Endometrial microvascular endothelial cells (primary cell): ENCODE measurements around the gene SLC1A1. TPM values are rescaled to one million over a fixed set of nuclear protein-coding genes. Genes with fewer than 3 reads are reported as not detected.
"Not testable (repeated sequence)": the region's sequence is repeated elsewhere in the genome, so short reads cannot be mapped to it uniquely, and the experiment has no call there.

ENCODE experiments used
- in situ Hi-C: cut with HindIII; loops from 2 replicates; pipeline ENCODE4 v1.10.0; 2017; ENCODE audit warnings: low sequenced_read_pairs, low pct_unique_long_range_greater_than_20kb; ENCODE audit errors: inconsistent ontology term
- total RNA-seq: library from RNA; depleted of rRNA; stranded (reverse); fragments of >200 nt; gene quantifications from one replicate; pipeline ENCODE4 v1.2.3, GENCODE V29; 2015; ENCODE audit errors: inconsistent ontology term

Gene SLC1A1
- total RNA-seq, 1 donor from 2014 or later: 16.4 TPM

DNA sequence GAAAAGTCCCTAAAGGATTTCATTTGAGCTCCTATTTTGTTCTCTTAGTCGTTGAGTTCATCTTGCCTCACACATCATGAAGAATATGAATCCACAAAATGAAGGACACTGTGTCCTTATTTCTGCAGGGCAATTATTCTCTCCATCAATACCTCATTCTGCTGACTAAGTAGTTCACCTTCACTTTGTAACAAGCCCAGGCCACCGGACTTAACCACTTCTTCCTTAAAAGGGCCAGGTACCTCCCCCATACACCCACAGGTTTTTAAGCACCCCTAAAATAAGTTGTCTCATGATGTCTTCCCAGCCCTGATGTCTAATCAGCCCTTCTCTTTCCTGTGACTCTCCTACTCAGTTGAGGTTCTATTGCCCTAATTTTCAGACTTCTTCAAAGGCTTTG lies 104.7 kb downstream of the SLC1A1 start:
- in situ Hi-C loops: no loop called here

DNA sequence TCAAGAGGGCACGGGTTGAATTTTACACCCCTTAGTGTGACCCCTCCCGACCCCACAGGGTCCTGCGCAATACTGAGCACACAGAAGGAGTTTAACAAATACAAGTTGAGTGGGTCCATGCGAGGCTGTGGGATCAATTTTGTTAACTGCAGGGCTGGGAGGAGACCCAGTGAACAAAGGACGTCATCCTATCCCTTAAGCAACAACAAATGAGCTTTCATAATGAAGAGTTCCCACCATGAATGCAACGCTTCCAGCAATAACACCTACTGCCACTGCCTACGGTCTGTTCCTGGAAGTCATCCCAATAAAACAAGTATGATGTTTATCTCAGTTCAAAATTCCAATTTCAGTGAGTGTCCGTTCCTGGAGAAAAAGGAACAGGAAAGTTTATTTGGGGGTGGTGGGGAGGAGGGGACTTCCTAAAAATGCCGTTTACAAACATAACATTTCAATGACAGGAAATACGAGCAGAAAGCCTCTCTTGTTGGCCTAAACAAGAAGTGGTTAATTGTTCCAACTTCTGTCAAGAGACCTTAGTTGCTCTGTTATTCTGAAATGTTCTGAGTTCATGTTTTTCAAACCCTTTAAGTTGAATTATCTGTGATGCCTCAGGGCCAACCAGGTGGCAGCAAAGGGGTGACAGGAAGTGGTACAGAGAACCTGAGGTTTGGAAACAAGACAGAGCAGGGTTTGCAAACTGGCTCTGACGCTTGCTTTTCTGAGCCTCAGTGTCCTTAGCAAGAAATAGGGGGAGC lies 106.1 kb downstream of the SLC1A1 start:
- in situ Hi-C loops: no loop called here

DNA sequence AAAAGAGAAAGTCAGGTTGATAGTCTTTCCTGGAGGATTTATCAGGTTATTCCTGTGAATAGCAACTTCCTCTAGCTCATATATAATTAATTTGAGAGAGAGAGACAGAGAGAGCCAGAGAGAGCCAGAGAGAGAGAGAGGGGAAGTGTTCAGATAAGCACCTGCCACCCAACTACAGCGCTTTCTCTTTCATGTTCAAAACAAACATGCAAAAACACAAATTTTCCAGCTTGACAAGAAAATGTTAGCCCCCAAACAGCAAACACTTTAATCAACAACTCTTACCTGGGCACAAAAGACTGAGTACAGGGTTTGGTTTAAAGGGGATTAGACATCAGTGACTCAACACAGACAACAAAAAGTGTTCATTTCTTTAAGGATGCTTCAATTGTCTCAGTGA lies 110.1 kb downstream of the SLC1A1 start:
- in situ Hi-C loops: no loop called here

DNA sequence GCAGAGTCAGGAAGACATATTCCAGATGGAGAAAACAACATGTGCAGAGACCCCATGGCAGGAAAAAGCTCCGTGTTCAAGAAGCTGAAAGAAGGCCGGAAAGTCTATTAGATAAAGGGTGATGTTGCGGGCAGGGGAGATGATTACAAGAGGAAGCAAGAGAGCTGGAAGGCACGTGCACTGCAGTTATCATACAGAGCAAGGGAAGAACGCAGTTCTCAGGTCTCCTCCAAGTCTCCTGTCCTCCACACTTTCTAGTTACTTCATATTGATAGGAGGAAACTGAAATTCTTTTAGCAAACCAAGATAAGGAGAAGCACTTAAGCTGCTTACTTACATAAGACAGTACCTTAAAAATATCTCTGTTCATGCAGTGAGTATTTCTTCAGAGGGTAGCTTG lies 113.6 kb downstream of the SLC1A1 start:
- in situ Hi-C loops: no loop called here

DNA sequence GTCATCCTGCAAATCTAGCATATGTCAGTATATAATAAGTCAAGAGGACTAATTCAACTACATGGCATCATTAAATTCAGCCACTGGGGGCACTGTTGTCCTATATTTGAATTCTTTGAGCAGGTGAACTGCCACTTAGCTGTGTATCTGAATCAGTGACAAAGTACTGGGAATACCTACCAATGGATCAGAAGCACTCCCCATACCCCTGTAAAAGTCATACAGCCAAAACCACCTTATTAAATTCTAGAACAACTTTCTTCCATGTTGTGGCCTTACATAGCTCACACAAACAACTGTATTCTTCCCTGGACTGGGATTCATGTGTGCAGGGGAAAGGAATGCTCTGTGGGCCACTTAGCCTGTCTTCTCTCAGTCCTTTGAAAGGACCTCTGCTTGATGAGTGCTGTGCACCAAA lies 114.4 kb downstream of the SLC1A1 start:
- in situ Hi-C loops: no loop called here

DNA sequence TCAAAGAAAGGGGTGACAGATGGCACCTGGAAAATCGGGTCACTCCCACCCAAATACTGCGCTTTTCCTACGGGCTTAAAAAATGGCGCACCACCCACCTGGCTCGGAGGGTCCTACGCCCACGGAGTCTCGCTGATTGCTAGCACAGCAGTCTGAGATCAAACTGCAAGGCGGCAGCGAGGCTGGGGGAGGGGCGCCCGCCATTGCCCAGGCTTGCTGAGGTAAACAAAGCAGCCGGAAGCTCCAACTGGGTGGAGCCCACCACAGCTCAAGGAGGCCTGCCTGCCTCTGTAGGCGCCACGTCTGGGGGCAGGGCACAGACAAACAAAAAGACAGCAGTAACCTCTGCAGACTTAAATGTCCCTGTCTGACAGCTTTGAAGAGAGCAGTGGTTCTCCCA lies 115.8 kb downstream of the SLC1A1 start:
- in situ Hi-C loops: not testable (repeated sequence)

DNA sequence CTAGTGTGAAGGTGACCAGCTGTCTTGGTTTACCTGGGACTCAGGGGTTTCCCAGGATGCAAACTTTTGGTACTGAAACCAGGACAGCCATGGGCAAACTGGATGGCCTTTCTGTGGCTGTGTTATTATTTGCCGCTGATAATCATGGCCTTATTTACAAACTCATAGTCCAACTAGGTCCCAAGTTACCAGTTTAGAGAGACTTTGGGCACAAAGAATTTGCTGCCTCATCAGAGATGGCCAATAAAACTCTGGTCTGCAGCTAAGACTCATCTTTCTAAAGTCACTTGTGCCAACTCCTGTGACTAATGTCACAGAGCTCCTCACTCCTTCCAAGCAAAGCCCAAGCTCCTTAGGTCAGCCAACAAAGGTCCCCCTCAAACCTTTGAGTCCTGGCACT lies 124.4 kb downstream of the SLC1A1 start:
- in situ Hi-C loops: no loop called here

DNA sequence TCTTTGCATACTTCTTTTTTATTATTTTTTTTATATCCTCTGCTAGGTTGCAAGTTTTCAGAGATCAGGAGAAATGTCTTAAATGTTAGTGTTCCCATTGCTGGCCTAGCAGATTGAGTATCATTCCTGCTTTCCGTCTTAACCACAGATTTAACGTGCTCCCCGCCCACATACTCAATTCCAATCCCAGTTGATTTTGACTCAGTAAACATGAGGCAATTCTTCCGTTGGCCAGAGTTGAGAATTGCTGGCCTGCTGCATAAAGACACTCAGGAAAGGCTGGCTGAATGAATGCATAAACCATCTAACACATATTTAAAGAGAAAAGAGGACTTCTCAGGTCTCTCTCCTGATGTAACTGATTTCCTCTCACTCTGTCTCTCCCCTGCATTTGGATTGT lies 125.0 kb downstream of the SLC1A1 start:
- in situ Hi-C loops: no loop called here

DNA sequence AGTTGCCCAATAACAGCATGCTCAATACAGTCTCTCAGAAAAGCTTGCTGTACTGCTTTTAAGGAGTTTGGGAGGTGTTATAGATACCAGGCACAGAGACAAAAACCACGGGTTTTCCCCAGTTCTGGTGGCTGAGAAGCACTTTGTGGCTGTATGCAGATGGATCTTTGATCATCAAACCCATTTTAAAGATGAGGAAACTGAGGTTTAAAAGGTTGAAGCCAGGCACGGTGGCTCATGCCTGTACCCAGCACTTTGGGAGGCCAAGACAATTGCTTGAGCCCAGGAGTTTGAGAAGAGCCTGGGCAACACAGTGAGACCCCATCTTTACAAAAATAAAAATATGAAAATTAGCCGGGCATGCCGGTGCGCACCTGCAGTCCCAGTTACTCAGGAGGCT lies 125.5 kb downstream of the SLC1A1 start:
- in situ Hi-C loops: no loop called here

DNA sequence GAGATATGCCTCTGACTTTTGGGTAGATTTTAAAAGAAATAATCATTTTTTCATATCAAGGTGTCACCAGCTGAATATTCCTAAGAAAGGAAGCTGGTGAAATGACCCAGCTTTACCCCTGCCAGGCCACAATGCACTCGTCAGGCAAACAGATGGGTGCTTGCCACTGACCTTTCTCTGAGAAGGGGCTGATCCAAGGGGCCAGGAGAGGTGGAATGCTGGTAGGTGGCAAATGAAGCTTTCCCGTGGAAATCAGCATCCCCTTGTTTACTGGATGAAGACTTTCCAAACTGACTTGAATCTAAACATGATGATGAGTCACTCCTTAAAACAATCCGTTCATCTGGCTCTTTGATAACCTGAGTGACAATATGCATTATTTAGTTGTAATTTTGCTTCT lies 127.5 kb downstream of the SLC1A1 start:
- in situ Hi-C loops: no loop called here

DNA sequence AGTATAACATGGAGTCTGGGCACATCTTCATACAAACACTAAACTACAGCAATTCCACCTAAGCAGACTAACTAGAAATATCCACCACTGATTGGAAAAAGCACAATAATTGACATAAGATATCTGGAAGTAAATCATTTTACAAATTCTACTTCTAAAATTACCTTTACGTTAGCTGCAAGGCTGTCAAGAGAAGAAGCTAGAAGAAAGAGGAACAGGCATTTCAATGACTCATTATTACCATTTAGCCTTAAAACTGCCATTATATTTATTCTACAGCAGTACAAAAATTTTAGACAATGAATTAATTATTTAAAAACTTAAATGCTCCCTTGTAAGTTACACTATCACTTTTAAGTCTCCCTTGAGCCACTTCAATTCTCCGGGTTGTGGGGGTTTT lies 128.4 kb downstream of the SLC1A1 start:
- in situ Hi-C loops: no loop called here

DNA sequence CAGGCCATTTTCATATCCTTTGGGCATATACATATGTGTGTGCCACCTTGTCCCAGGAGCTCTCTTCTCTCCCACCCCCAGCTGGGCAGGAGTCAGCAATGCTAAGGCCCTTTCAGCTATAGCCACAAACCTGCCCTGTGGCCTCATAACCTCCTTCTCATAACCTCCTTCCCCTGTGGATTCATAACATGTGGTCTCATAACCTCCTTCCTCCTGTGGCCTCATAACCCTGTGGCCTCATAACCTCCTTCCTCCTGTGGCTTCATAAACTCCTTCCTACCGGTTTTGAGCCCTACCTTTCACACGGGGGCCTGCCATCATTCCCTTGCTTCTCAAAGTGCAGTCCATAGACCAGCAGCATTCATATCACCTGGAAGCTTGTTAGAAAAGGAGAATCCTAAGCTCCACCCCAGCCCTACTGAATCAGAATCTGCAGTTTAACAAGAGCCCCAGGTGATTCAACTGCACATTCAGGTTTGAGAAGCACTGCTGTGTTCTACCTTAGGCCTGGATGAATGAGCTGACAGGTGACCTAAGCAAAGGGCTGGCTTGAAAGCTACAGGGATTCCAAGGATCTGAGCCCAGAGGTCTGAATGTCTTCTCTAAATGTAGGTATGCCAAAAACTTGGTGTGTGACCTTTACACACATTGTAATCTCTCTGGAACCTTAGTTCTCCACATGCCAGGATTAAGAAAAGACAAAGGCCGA lies 129.9 kb downstream of the SLC1A1 start:
- in situ Hi-C loops: no loop called here

DNA sequence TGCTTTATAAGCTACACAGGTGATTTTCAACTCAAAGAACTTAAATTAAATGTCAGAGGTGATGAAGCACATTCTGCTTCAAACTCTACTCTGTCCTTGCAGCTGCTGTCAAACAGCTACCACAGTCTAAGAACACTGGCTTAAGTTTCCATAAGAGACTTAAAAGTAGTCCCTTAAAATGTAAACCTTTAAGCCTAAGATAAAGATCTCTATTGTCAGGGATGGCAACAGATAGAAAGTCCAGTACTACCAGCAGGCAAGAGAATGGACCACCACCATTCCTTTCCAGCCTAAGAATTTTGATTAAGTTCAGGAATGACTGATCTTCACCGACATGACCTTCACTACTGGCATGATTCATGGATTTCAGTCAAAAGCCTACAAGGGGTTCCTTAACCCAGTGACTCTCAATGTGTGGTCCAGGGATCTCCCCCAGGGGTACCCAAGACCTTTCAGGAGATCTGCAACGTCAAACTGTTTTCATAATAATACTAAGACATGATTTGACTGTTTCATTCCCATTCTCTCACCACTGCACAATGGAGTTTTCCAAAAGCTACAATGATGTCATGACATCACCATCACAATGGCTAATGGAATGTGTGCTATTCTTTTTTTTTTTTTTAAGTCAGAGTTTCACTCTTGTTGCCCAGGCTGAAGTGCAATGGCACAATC lies 130.8 kb downstream of the SLC1A1 start:
- in situ Hi-C loops: no loop called here

DNA sequence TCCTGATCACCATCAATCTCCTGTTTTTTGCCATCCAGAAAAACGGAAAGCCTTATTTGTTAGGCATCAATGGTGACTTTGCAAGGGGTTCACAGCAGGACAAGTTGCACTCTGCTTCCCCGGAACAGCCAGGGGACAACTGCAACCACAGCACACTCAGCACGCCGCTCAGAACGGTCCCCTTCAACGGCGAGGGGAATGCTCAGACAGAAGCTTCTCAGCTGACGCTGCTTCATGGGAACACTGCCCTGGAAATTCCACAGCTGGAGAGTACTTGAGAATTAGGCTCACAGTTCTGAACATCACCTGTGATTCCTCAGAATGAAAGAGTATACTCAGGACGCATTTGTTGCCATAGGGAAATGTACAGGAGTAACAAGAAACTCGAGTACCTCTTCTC lies 131.7 kb downstream of the SLC1A1 start:
- in situ Hi-C loops: no loop called here

DNA sequence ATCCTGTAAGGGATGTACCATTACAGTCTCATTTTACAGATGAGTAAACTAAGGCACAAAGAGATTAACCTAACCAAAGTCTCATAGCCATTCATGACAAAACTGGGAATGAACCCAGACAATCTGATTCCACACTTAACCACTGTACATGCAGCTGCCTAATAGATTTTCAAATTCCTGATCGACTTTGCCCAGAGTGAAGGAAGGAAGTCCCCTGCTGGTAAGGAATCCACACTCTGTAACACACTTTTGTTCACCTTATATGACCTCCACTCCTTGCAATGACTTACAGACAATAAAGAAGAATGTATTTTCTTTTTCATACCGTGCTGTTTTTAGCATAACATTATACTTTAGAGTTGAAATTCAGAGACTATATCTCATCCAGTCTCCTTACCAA lies 140.6 kb downstream of the SLC1A1 start:
- in situ Hi-C loops: no loop called here

Other genes with a start within 250 kb of the SLC1A1 start
- gene GLIS3, start 190.4 kb upstream of the SLC1A1 start, total RNA-seq: 2.6 TPM
- gene PLPP6, start 171.8 kb downstream of the SLC1A1 start, total RNA-seq: 6.5 TPM
- gene SPATA6L, start 176.0 kb downstream of the SLC1A1 start, total RNA-seq: 7.1 TPM
- 6.3 TPM for gene CDC37L1, start 189.1 kb downstream of the SLC1A1 start, total RNA-seq